Measurements from ENCODE around the gene CENPQ.

DNA sequence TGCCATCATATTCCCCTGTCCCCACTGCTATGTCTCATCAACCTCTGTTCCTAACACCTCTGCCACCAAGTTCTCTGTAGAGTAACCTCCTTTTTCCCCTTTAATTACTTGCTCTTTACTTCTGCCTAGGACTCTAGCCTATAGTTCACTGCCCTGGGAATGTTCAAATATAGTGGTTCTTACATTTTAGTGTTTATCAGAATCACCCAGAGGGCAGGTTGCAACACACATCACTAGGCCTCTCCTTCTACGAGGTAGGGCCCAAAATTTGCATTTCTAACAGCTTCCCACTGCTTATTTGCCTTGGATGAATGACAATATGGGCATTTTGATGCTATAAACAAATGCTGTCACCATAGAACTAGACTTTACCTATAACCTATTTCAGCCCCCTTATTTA is 64.2 kb downstream of the CENPQ start:
- TF ChIP-seq FOXP2 (optimal IDR thresholded peaks at IDR 0.05; ENCODE audit: borderline replicate concordance, extremely low read depth, extremely low read length, insufficient read depth) (no peak), POLR2AphosphoS5 (IDR thresholded peaks at IDR 0.05; ENCODE audit: low read depth, low read length) (no peak)
- TF ChIP-seq, protein P1, sequence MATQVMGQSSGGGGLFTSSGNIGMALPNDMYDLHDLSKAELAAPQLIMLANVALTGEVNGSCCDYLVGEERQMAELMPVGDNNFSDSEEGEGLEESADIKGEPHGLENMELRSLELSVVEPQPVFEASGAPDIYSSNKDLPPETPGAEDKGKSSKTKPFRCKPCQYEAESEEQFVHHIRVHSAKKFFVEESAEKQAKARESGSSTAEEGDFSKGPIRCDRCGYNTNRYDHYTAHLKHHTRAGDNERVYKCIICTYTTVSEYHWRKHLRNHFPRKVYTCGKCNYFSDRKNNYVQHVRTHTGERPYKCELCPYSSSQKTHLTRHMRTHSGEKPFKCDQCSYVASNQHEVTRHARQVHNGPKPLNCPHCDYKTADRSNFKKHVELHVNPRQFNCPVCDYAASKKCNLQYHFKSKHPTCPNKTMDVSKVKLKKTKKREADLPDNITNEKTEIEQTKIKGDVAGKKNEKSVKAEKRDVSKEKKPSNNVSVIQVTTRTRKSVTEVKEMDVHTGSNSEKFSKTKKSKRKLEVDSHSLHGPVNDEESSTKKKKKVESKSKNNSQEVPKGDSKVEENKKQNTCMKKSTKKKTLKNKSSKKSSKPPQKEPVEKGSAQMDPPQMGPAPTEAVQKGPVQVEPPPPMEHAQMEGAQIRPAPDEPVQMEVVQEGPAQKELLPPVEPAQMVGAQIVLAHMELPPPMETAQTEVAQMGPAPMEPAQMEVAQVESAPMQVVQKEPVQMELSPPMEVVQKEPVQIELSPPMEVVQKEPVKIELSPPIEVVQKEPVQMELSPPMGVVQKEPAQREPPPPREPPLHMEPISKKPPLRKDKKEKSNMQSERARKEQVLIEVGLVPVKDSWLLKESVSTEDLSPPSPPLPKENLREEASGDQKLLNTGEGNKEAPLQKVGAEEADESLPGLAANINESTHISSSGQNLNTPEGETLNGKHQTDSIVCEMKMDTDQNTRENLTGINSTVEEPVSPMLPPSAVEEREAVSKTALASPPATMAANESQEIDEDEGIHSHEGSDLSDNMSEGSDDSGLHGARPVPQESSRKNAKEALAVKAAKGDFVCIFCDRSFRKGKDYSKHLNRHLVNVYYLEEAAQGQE (IDR thresholded peaks at IDR 0.05; ENCODE audit: insufficient read depth in 1 of 2, low read depth in 2 of 2, low read length in 2 of 2): no peak

Data from PFSK-1 (cell line).